Stimulated activated CD4-positive, alpha-beta T cell treated with anti-CD3 and anti-CD28 coated beads, Interleukin-12 subunit alpha, Interleukin-12 subunit beta, amount 100 ng/mL, for 48 hours (primary cell): ENCODE data around the gene SPNS3.

Source experiments
- DNase-seq, 3 donors: peaks; one replicate each; pipeline ENCODE4 v3.0.0-alpha.2; 2020; ENCODE audit warnings: low read depth in 2 of 3, low spot score in 1 of 3

Gene SPNS3

DNA sequence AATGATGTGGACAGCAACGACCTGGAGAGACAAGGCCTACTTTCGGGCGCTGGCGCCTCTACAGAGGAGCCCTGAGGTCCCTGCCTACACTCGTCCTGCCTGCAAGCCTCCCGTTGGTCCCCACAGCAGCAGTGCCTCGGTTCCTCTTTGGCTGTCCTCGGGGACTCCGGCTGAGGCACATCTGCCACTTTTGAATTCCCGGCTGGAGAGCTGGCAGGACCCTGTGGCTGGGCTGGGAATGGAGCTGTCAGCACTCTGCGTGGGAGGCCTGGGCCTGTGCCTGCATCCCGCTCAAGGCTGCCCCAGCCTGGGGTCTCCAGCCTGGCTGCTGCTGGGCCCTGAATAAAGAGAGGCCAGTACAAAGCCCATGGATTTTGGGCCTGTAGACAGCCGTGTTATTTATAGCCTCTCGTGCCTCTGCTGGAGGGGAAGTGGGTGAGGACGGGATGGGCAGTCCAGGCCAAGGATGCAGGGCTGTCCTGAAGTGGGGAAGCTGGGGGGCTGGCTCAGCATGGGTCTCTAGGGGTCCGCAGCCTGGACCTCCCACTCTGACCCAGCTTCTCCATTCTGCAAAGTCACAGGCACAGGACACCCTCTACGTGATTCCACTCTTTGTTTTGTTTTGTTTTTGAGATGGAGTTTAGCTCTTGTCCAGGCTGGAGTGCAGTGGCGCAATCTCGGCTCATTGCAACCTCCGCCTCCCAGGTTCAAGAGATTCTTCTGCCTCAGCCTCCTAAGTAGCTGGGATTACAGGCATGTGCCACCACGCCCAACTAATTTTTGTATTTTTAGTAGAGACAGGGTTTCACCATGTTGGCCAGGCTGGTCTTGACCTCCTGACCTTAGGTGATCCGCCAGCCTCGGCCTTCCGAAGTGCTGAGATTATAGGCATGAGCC is 54.3 kb downstream of the SPNS3 start:
- no peak for DNase-seq

DNA sequence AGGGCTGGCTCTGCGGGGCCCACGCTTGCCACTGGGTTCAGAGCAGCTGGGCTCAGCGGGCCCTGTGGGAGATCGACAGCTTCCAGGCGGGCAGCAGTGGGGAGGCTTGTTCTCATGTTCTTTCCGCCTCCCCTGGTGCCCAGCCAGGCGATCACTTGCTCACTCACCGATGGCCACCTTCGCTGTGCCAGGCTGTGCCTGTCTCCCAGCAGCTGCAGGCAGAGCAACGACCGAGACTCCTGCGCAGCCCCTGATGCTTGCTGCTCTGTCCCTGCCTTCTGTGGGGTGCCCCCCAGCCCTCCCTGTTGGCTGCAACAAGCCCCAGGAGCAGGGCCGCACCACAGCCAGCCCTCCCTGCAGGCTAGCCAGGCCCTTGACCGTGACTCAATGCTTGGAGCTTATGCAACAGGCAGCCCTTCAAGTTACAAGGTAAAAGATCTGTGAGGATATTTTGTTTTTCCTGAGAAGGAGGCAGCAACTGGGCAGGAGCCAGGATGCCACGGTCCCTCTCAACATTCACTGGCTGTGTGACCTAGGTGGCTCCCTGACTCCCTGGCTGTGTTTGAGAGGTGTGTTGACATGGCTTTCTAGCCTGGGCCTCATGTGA is 55.4 kb downstream of the SPNS3 start:
- no peak for DNase-seq

DNA sequence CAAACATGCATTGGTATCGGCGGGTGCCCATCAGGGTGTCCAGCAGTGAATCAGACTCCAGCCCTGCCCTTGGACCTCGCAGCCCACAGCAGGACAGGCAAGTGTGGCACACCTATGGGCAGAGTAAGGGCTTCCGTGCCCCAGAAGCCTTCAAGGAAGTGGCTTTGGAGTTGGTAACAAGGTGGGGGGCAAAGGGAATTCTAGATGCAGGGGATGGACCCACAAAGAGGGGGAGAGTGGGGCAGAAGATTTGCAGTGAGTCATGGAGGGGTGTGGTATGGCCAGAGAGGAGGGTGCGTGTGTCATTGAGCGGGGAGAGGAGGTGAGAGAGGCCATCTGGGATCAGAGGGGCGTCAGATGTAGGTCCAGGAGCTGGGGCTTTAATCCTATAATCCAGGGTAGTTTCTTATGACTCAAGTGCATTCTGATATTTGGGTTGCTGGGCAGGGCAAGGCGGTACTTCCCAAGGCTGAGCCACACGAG is 56.4 kb downstream of the SPNS3 start:
- DNase-seq = no peak

DNA sequence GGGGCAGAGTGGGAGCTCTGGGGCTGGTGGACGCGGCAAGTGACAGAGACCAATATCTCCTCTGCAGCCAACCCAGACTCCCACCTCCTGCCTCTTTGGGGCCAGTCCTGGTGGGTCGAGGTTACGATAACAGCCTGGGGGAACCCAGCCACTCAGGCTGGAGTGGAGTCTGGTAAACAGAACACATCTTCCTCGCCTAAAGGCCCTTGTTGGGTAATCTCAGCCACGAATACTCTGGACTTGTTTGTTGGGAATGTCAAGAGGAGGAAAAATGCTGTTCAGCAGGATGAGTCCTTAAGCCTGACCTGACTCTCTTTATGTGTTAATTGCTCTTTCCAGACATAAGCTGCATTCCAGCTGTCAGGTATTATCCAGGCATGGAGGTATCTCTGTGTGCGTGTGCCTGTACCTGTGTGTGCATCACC is 56.9 kb downstream of the SPNS3 start:
- DNase-seq = no peak

DNA sequence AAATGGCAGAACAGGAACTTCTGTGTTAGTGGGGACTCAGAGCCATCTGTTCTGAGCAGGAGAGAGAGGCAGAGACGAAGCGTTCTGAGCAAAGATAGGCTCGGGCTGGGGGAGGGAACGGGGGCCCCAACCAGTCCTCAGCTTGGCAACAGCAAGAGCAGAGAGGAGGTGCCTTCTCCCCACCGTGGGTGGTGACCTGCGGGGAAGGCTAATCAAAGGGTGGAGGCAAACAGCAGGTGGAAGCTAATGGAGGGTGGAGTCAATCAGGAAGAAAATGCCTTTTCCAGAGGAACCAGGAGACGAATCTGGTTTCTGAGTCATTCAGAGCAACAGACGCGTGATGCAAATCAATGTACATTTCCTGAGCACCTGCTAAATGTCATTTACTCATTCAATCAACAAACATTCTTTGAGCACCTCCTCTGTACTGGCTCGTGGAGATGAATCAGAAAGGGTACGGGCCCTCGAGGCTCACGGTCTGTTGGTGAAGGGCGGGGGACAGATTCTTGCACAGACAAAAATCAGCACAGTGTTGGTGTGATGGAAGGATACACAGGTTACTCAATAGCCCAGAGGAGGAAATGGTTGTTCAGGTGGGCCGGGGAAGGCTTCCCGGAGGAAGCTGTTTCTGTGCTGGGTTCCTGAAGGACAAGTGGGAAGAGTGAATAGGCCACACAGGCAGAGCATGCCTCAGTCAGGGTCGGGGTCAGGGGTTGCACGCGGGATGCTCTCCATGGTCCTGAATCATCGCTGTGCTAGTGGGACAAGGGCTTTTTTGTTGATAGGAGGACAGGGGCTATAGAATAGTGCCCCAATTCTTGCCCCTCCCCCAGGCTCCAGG is 59.2 kb downstream of the SPNS3 start:
- DNase-seq = no peak

DNA sequence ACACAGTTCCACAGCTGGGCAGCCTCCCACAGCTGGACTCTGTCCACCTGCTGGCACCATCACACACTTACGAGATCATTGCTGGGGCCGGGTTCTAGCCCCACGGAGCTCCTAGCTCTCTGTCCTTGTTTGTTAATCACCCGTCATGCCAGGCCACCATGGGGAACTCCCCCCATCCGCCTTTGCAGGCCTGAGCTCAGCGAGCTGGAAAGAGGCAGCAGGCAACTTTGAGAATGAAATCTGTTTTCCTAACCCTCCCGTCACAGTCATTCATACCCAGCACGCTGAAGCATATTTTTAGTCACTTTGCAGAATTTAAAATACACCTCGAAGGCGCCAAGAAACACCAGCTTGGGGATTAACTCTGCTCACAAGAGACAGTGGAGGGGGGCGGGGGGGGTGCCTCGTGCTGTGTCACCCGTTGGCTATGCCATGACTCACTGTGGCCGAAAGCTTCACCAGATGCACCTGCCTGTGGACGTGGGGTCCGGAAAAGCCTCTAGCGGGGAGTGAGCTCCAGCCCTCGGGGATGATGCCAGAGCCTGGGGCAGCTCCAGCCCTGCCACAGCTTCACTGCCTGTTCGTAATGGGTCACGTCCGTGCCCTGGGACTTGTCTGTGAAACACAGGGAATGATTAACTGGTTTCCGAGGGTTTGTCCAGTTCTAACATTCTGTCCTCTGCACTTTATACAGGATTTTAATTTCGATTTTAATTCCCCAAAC is 63.5 kb downstream of the SPNS3 start:
- DNase-seq = no peak

DNA sequence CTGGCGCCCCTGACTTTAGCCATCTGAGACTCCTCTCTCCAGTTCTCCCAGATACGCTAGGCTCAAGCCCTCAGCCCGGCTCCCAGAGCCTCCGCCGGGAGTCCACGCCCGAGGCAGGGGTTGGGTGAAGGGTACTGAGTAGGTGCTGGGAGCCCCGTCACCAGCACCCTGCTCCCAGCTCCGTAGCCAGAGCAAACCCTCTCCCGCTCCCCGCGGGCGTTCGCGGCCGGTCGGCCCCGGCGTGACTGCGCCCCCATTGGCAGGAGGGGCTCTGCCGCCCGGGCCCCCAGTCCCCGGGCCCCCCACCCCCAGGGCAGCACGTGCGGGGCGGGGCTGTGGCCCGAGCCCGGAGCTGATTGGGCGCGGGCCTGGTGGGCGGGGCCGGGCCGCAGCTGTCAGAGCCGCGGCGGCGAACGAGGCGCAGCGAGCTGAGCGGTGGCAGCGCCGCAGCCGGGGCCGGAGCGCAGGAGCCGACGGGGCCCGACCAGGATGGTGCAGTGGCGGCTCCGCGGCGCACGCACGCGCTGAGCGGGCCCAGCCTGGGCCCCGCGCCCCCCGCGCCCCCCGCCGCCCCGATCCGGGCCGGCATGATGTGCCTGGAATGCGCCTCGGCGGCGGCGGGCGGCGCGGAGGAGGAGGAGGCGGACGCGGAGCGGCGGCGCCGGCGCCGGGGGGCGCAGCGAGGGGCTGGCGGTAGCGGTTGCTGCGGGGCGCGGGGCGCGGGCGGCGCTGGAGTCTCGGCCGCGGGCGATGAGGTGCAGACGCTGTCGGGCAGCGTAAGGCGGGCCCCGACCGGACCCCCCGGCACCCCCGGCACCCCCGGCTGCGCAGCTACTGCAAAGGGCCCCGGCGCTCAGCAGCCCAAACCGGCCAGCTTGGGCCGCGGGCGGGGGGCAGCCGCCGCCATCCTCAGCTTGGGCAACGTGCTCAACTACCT is 65.0 kb downstream of the SPNS3 start, which contains the start of gene SPNS2:
TSS of gene SPNS2 (plus strand) at position 421 of the 937 bp plus-strand sequence. CDS start at position 588, 167 bp downstream.
- peak in 1 of 3 donors; percentile 51 for DNase-seq

DNA sequence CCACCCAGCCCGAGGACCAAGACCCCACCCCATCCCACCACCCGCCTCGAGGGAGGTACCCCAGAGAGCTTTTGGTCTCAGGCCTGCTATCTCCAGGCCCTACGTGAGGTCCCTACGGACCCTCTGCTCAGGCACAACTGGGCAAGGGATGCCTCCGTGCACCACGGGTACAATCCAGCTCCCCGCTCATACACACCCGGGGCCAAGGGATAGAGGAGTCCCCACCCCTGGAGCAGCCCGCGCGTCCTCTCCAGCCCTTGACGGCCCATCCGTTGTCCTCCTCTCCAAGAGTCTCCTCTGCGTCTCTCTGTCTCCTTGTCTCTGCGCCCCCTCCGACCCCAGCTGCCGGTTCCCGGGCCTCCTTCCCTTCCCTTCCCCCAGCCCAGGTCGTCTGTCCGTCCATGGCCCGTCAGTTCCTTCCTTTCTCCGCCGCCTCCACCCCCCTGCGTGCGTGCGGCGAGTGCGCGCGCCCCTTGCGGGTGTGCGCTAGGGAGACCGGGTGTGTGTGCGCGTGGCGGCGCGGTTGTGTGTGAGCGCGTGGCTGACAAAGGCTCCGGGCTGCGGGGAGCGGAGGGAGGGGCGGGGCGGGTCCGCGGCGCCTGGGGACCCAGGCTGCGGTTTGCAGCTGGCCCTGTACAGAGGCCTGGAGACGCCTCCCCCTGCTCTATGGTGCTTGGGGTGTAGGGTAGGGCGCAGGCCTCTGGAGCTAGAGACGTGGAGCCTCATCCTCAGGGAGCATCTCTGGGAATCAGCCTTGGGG is 65.9 kb downstream of the SPNS3 start:
- DNase-seq = no peak

DNA sequence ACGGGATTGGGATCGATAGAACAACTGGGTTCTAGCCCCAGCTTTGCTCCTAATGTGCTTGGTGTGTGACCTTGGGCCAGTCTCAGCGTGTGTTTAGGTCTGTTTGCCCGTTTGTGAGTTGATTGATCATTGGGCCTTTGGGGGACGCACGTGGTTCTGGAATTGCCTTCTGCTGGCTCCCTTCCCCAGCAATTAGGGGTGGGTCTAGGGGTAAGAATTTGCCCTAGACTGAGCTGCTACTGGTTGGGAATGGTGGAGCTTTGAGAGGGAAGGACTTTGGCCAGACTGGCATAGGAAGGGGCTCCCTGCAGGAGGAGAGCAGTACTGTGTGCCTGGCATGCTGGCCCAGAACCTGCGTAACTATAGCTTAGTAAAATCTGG is 66.4 kb downstream of the SPNS3 start:
- DNase-seq = no peak

DNA sequence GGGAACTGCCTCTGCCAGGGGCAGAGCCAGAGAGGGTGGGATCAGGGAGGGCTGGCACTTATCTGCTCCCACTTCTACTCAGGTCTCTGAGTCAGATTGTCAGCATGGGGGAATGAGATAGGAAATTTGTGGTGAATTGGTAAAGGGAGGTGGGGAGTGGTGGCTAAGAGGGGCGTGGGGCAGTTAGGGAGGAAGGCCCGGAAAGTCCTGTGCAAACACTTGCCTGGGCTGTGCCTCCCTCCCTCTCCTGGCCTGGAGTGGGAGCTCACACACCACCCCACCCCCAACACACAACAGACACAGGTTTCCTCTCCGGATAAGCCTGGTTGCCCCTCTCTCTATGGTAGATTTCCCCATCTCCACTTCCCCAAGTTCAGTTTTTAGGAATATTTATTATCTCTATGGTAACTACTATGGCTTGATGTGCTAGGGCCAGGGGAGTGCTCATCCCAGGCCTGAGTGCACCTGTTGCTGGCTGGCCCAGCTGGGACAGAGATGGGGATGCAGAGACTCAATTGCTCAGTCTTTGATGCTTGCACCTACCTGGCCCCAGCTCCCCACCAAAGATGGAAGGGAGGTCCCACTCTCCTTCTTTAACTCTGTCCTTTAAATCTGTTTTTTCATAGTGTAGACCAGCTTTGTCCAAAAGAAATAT is 67.7 kb downstream of the SPNS3 start:
- DNase-seq = no peak

DNA sequence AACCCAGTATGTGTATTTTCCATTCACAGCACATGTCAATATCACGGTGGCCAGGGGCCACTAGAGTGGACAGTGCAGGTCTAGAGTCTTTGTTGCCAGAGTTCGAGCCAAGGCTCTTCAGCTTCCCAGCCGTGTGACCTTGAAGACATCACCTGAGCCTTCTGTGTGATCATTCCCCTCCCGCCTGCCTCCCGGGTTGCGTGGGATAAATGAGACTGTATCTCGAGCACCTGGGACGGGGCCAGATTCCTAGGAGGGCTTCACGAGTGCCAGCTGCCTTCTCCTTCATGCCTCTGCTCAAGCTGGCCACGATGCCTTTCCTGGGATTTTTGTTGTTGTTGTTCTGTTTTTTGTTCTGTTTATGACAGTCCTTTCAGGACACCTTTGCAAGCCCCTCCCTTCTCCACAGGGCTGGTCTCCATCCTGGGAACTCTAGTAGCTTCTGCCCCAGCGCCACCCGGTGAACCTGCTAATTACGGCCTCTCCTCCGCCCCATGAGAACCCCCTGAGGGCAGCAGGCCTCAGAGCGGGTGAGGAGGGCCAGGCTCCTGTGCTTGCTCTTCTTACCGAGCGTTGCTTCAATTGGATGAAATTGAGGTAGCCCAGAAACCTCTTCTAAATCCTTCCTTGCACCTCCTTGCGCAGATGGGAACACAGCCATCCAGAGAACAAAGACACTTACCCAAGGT is 68.9 kb downstream of the SPNS3 start:
- DNase-seq = no peak

DNA sequence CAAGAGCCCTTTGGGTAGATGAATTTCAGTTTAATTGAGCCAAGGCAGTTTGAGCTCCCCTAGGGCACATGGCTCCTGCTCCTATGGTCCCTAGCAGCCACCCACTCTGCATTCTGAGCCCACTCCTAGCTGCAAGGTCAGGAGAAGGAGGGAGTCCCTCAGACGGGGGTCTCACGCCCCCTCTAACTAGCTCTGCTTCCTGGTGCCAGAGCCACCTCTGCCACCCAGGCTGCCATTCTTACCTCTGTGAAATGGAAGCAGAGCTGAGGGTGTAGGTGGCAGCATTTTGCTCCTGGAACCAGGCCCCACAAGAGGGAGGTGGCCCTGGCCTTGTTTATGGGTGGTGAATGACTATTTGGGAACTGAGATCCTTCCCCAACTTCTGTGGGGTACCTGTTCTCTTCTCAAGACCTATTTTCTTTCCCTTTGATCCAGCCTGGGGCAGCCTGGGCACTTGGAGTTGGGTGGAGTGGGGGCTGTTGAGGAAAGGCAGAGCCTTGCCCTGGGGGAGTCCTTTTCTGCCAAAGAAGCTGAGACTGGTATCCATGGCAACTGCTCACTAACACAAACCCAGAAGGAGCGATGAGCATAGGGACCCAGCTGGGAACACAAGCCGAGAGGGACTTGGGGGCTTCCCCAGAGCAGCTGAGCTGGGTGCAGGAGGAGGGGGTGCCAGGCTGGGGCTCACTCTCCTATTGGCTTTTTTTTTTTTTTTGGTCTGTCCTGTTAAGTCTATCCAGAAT is 69.7 kb downstream of the SPNS3 start:
- DNase-seq = no peak

DNA sequence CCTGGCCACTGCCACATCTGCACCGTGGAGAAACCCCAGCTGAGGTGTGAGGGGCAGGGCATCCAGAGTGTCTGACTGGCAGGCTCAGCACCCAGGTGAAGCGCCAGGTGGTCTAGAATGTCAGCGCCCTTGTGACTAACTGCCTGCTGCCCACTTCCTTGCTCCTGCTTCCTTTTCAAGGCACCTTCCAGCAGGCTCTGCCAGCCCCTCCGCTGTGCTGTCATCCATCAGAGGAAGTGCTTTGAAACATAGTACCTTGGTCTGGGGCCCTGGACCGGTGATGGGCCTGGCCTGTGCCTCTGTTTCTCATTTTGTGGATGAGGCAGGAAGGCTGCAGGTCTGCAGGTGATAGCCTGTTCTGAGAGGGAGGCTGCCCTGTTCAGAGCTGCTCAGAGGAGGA is 70.4 kb downstream of the SPNS3 start:
- DNase-seq = no peak

DNA sequence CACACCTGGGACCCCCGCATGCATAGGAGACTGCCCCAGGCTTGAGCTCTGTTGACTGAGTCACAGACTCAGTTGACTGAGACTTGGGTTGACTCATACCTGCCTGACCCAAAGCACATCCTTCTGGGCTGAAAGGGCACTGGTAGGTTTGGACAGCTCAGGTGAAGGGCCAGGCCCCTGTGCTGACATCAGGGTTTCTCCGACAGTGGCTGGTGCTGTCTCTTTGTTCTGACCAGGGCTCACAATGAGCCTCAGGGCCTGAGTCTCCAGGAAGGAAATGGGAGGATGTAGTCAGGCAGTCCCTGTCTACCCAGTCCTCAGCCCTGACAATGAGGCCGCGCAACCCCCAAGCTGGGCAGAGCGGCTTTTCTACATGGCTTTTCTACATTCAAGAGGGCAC is 71.4 kb downstream of the SPNS3 start:
- no peak for DNase-seq

DNA sequence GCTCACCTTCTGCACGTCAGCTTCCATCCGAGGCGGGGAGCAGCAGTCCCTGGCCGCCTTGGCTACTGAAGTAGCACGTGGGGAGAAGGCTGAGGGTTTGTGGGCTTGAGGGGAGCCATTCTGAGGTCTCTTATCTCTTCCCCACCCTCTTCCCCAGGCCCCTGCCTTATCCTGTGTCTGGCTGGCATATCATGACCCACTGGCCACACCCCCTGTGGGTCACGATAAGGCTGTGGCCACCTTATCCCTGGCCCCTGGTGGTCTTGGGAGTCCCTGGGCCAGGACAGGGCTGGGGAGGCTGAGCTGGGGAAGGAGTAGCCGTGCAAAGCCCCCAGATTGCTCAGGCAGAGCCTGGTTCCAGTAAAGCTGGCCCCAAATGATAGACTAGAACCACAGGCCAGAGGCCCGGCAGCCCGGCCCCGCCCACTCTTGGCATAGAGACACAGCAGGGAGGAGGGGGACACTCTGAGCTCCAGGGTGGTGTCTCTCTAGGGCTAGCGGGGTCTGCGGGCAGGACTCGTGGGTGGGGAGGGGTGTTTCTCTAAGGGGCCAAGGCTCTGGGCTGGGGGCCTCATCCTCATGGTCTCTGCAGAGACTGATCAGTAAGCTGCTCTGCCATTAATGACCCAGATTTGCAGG is 72.6 kb downstream of the SPNS3 start:
- DNase-seq = no peak

DNA sequence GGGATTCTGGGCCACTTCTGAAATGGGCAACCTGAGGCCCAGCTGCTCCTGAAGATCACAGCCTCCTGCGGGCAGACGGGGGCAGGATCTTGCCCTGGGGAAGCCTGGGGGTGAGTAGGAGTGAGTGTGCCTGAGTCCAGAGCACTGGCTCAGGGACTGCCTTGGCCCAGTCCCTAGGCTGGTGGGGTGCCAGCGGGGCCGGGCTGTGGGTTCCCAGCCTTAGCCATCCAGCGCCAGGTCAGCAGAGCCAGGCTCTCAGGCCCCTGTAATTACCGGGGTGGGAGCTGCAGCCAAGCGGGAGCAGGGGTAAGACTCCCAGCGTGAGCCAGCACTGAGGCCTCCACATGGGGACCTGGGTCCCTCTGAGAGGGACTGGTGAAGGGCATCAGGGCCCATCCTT is 73.2 kb downstream of the SPNS3 start:
- DNase-seq = no peak
